ENCODE measurements around the gene LRRFIP1. TPM values are rescaled to one million over a fixed set of nuclear protein-coding genes. Genes with fewer than 3 reads are reported as not detected.
A peak's percentile ranks its signal among the peaks of the same experiment; 100 is the strongest.

Gene LRRFIP1
- total and polyA plus RNA-seq, 2 of the 13 experiments (the other 11 are each of a cell fraction or from before 2014, with no cell fraction given): 15.9 to 40.5 TPM

DNA sequence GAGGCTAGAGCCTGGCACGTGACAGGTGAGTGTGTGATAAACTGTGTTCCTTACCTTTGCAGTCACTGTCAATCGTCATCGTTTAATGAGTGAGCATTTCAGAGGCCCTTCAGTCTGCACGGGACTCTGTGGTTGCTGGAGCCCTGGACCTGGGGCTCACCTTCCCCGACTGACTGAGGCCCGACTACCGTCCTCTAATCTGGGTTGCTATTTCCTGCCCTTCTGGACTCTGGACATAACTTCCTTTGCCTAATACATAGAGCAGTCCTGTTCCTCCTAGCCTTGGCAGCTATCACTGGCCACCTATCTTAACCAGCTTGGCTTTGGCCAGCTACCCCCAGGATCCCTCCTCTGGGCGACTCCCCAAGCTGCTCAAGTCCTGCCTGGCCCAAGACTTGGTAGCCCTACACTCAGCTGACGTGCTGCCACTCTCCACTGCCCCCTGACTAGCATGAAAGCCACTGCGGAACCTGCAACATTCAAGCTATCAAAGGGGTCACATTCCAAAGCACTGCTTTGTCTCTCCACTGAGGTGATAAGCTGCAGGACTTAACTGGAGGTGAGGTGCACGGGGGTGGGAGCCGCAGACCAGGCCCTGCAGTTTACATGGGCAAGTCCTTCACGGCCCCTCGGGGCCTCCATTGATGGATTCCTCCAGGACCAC is 25.8 kb upstream of the LRRFIP1 start (continued):
- TF ChIP-seq, protein P1, sequence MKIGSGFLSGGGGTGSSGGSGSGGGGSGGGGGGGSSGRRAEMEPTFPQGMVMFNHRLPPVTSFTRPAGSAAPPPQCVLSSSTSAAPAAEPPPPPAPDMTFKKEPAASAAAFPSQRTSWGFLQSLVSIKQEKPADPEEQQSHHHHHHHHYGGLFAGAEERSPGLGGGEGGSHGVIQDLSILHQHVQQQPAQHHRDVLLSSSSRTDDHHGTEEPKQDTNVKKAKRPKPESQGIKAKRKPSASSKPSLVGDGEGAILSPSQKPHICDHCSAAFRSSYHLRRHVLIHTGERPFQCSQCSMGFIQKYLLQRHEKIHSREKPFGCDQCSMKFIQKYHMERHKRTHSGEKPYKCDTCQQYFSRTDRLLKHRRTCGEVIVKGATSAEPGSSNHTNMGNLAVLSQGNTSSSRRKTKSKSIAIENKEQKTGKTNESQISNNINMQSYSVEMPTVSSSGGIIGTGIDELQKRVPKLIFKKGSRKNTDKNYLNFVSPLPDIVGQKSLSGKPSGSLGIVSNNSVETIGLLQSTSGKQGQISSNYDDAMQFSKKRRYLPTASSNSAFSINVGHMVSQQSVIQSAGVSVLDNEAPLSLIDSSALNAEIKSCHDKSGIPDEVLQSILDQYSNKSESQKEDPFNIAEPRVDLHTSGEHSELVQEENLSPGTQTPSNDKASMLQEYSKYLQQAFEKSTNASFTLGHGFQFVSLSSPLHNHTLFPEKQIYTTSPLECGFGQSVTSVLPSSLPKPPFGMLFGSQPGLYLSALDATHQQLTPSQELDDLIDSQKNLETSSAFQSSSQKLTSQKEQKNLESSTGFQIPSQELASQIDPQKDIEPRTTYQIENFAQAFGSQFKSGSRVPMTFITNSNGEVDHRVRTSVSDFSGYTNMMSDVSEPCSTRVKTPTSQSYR (CRISPR knock-in tag; IDR thresholded peaks at IDR 0.05; ENCODE audit: borderline replicate concordance): no peak
- TF ChIP-seq ZNF225 (CRISPR knock-in tag; IDR thresholded peaks at IDR 0.05): peak; percentile 67; the same call in 1 of the 2 replicates
- TF ChIP-seq, protein P2, sequence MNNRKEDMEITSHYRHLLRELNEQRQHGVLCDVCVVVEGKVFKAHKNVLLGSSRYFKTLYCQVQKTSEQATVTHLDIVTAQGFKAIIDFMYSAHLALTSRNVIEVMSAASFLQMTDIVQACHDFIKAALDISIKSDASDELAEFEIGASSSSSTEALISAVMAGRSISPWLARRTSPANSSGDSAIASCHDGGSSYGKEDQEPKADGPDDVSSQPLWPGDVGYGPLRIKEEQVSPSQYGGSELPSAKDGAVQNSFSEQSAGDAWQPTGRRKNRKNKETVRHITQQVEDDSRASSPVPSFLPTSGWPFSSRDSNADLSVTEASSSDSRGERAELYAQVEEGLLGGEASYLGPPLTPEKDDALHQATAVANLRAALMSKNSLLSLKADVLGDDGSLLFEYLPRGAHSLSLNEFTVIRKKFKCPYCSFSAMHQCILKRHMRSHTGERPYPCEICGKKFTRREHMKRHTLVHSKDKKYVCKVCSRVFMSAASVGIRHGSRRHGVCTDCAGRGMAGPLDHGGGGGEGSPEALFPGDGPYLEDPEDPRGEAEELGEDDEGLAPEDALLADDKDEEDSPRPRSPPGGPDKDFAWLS (CRISPR knock-in tag; IDR thresholded peaks at IDR 0.05; ENCODE audit: borderline replicate concordance): no peak
- no peak for TF ChIP-seq YEATS4 (CRISPR knock-in tag; IDR thresholded peaks at IDR 0.05; ENCODE audit: borderline replicate concordance)
- TF ChIP-seq ZNF703 (CRISPR knock-in tag; IDR thresholded peaks at IDR 0.05; ENCODE audit: borderline replicate concordance): no peak
- no peak; the same call in 1 of the 2 replicates for TF ChIP-seq HMG20A (CRISPR knock-in tag; IDR thresholded peaks at IDR 0.05; ENCODE audit: borderline replicate concordance)
- TF ChIP-seq NRL (CRISPR knock-in tag; IDR thresholded peaks at IDR 0.05; ENCODE audit: borderline replicate concordance): 0 out of 2 replicates have a peak, but pooled peaks have one; percentile 34
- TF ChIP-seq ZNF564 (CRISPR knock-in tag; IDR thresholded peaks at IDR 0.05): 0 out of 2 replicates have a peak, but pooled peaks have one; percentile 58
- no peak for TF ChIP-seq AKAP8 (CRISPR knock-in tag; IDR thresholded peaks at IDR 0.05)
- TF ChIP-seq, protein P3, sequence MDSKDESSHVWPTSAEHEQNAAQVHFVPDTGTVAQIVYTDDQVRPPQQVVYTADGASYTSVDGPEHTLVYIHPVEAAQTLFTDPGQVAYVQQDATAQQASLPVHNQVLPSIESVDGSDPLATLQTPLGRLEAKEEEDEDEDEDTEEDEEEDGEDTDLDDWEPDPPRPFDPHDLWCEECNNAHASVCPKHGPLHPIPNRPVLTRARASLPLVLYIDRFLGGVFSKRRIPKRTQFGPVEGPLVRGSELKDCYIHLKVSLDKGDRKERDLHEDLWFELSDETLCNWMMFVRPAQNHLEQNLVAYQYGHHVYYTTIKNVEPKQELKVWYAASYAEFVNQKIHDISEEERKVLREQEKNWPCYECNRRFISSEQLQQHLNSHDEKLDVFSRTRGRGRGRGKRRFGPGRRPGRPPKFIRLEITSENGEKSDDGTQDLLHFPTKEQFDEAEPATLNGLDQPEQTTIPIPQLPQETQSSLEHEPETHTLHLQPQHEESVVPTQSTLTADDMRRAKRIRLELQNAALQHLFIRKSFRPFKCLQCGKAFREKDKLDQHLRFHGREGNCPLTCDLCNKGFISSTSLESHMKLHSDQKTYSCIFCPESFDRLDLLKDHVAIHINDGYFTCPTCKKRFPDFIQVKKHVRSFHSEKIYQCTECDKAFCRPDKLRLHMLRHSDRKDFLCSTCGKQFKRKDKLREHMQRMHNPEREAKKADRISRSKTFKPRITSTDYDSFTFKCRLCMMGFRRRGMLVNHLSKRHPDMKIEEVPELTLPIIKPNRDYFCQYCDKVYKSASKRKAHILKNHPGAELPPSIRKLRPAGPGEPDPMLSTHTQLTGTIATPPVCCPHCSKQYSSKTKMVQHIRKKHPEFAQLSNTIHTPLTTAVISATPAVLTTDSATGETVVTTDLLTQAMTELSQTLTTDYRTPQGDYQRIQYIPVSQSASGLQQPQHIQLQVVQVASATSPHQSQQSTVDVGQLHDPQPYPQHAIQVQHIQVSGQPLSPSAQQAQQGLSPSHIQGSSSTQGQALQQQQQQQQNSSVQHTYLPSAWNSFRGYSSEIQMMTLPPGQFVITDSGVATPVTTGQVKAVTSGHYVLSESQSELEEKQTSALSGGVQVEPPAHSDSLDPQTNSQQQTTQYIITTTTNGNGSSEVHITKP (CRISPR knock-in tag; IDR thresholded peaks at IDR 0.05; ENCODE audit: low read depth): peak; percentile 88
- TF ChIP-seq, protein P4, sequence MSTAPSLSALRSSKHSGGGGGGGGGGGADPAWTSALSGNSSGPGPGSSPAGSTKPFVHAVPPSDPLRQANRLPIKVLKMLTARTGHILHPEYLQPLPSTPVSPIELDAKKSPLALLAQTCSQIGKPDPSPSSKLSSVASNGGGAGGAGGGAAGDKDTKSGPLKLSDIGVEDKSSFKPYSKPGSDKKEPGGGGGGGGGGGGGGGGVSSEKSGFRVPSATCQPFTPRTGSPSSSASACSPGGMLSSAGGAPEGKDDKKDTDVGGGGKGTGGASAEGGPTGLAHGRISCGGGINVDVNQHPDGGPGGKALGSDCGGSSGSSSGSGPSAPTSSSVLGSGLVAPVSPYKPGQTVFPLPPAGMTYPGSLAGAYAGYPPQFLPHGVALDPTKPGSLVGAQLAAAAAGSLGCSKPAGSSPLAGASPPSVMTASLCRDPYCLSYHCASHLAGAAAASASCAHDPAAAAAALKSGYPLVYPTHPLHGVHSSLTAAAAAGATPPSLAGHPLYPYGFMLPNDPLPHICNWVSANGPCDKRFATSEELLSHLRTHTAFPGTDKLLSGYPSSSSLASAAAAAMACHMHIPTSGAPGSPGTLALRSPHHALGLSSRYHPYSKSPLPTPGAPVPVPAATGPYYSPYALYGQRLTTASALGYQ (CRISPR knock-in tag; IDR thresholded peaks at IDR 0.05): 0 out of 2 replicates have a peak, but pooled peaks have one; percentile 18
- peak; percentile 48; the same call in 1 of the 2 replicates for TF ChIP-seq ERF (CRISPR knock-in tag; IDR thresholded peaks at IDR 0.05)
- TF ChIP-seq ZNF768 (CRISPR knock-in tag; IDR thresholded peaks at IDR 0.05): no peak
- TF ChIP-seq ZNF747 (CRISPR knock-in tag; IDR thresholded peaks at IDR 0.05; ENCODE audit: borderline replicate concordance): no peak
- TF ChIP-seq ZNF350 (CRISPR knock-in tag; IDR thresholded peaks at IDR 0.05; ENCODE audit: borderline replicate concordance, low read depth): no peak; the same call in 1 of the 2 replicates
- TF ChIP-seq ZNF746 (CRISPR knock-in tag; IDR thresholded peaks at IDR 0.05): no peak

Measured in HepG2 (cell line).